WERI-Rb-1 (cell line): Measurements from ENCODE around the gene CSNK2A3.
"Not testable (repeated sequence)": the region's sequence is repeated elsewhere in the genome, so short reads cannot be mapped to it uniquely, and the experiment has no call there.

Source experiments
- DNase-seq: peaks from one replicate; pipeline ENCODE4 v3.0.0-alpha.2; 2020
- H3K27ac ChIP-seq: fragments of 250-450 bp; sonication (Bioruptor Pico); 2 replicates; pipeline ENCODE4 v1.5.1; 2020; ENCODE audit warnings: mild to moderate bottlenecking, moderate library complexity
- H3K27me3 ChIP-seq: fragments of 250-450 bp; sonication (Bioruptor Pico); 2 replicates; pipeline ENCODE4 v1.5.1; 2021; ENCODE audit warnings: mild to moderate bottlenecking, low read depth, moderate library complexity; ENCODE audit not compliant: insufficient read depth, severe bottlenecking
- H3K36me3 ChIP-seq: fragments of 250-450 bp; sonication (Bioruptor Pico); 2 replicates; pipeline ENCODE4 v1.5.1; 2020; ENCODE audit warnings: mild to moderate bottlenecking, moderate library complexity
- H3K4me3 ChIP-seq: 2 replicates; pipeline ENCODE4 v1.5.1; 2011; ENCODE audit warnings: low read depth, mild to moderate bottlenecking, control low read depth, low read length
- H3K9me3 ChIP-seq: fragments of 250-450 bp; sonication (Bioruptor Pico); 2 replicates; pipeline ENCODE4 v1.5.1; 2021; ENCODE audit warnings: mild to moderate bottlenecking, moderate library complexity; ENCODE audit not compliant: severe bottlenecking
- CTCF ChIP-seq: IDR thresholded peaks from 2 replicates; pipeline ENCODE4 v1.5.1; 2011; ENCODE audit warnings: low read depth, mild to moderate bottlenecking, control low read depth, inconsistent platforms, low read length

CSNK2A3 gene

GRCh38 chr11:11352878-11353277 lies at the start of gene CSNK2A3:
CSNK2A3 (minus strand) TSS chr11:11353250; CDS start chr11:11353119, 131 bp downstream.
- not testable (repeated sequence) for H3K36me3 ChIP-seq, DNase-seq, H3K9me3 ChIP-seq, H3K27me3 ChIP-seq, H3K27ac ChIP-seq, H3K4me3 ChIP-seq

- Histone ChIP-seq H3K27ac (no peak overlapping the region), H3K36me3 (no peaks in the 10 kb centered on the region), H3K9me3 (no peaks in the 10 kb centered on the region), H3K4me3 (no peak overlapping the region), H3K27me3 (no peaks in the 10 kb centered on the region)
- no peak for DNase-seq
- no peak for TF ChIP-seq CTCF
Measured at GRCh38 chr11:11401960-11402535, 49.0 kb upstream of the CSNK2A3 start.

GRCh38 chr11:11400635-11401232 lies 47.7 kb upstream of the CSNK2A3 start:
- no peaks in the 10 kb centered on the region for H3K36me3 ChIP-seq
- H3K27me3 ChIP-seq, result no peaks in the 10 kb centered on the region
- peak; percentile 64 for TF ChIP-seq CTCF
- peak; percentile 44 for DNase-seq
- H3K9me3 ChIP-seq, result no peaks in the 10 kb centered on the region
- H3K4me3 ChIP-seq, result no peak overlapping the region
- no peak overlapping the region for H3K27ac ChIP-seq

- H3K9me3 ChIP-seq, result no peaks in the 10 kb centered on the region
- H3K27ac ChIP-seq, result no peak overlapping the region
- H3K4me3 ChIP-seq, result no peak overlapping the region
- no peaks in the 10 kb centered on the region for H3K36me3 ChIP-seq
- no peaks in the 10 kb centered on the region for H3K27me3 ChIP-seq
- DNase-seq, result no peak
- TF ChIP-seq CTCF, result no peak
Measured at GRCh38 chr11:11400121-11400520, 47.1 kb upstream of the CSNK2A3 start.

GRCh38 chr11:11397781-11398180 lies 44.7 kb upstream of the CSNK2A3 start:
- Histone ChIP-seq H3K27me3 (no peaks in the 10 kb centered on the region), H3K9me3 (no peaks in the 10 kb centered on the region), H3K4me3 (no peak overlapping the region), H3K36me3 (no peaks in the 10 kb centered on the region), H3K27ac (no peak overlapping the region)
- DNase-seq, result no peak
- no peak for TF ChIP-seq CTCF

GRCh38 chr11:11397036-11397415 lies 44.0 kb upstream of the CSNK2A3 start:
- H3K4me3 ChIP-seq, result no peak overlapping the region

More at GRCh38 chr11:11397036-11397415, 44.0 kb upstream of the CSNK2A3 start:
- no peak for DNase-seq
- Histone ChIP-seq H3K27ac (no peak overlapping the region), H3K27me3 (no peaks in the 10 kb centered on the region), H3K9me3 (no peaks in the 10 kb centered on the region), H3K36me3 (no peaks in the 10 kb centered on the region)
- no peak for TF ChIP-seq CTCF
